VCaP (cell line): ENCODE data around the gene GRPR.
A peak's percentile ranks its signal among the peaks of the same experiment; 100 is the strongest.

ENCODE experiments used
- H3K27ac ChIP-seq: fragments of 450-650 bp; 2 replicates; pipeline ENCODE4 v1.5.1; 2017
- TF ChIP-seq, protein P1 (sequence below): fragments of 450-650 bp; conservative IDR thresholded peaks from 2 replicates; pipeline ENCODE4 v1.5.1; 2017; ENCODE audit warnings: mild to moderate bottlenecking, moderate library complexity

Gene GRPR

DNA sequence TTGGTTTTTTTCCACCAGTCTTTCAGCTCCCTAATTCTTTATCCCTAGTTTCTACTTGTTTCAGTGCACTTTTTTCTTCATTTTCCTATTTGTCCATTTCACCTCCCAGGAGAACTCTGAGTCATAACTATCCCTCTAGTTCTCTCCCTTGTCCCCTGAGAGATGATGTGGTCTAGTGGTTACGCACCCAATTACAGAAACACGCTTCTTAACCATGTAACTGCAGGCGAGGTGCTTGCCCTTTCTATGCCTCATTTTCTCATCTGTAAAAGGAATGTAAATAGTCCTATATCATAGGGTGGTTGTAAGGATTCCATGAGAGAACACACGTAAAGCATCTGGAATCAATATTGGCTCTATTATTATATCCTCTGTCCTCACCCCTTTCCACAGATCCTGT, 8.8 kb upstream of the GRPR start:
- peak overlapping the region; percentile 71 for H3K27ac ChIP-seq
- TF ChIP-seq, protein P1, sequence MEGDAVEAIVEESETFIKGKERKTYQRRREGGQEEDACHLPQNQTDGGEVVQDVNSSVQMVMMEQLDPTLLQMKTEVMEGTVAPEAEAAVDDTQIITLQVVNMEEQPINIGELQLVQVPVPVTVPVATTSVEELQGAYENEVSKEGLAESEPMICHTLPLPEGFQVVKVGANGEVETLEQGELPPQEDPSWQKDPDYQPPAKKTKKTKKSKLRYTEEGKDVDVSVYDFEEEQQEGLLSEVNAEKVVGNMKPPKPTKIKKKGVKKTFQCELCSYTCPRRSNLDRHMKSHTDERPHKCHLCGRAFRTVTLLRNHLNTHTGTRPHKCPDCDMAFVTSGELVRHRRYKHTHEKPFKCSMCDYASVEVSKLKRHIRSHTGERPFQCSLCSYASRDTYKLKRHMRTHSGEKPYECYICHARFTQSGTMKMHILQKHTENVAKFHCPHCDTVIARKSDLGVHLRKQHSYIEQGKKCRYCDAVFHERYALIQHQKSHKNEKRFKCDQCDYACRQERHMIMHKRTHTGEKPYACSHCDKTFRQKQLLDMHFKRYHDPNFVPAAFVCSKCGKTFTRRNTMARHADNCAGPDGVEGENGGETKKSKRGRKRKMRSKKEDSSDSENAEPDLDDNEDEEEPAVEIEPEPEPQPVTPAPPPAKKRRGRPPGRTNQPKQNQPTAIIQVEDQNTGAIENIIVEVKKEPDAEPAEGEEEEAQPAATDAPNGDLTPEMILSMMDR: no peak

DNA sequence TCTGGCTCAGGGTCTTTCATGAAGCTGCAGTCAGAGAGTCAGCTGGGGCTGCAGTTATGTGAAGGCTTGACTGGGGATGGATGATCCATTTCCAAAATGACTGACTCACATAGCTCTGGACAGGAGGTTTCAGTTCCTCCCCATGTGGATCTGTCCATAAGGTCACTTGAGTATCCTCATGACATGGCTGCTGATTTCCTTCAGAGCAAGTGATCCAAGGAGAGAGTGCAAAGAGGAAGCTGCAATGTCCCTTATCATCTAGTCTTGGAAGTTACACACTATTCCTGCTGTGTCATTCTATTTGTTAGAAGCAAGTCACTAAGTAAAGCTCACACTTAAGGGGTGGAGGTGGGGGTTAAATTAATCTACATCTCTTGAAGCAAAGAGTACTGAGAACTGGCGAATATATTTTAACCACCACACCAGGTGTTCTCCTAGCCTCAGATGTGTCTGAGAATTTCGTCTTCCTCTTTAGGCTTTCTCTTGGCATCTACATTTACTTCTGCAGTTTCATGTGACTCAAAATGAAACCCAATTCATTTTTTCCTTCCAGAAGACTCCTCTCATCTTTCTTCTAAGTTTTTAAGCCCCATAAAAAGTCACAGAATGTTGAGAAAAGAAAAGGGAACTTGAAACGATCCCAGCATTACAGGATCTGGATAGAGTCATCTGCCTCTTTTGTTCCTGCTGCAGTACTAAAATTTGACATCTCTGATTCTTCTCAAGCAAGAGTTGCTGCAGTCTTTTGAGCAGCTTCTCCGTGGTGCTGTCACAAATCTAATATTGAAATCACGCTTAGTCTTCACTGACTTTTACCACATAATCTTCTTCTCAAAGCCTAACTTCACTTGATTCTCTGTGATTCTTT, 3.8 kb upstream of the GRPR start:
- TF ChIP-seq, protein P1: no peak
- H3K27ac ChIP-seq: no peak overlapping the region

DNA sequence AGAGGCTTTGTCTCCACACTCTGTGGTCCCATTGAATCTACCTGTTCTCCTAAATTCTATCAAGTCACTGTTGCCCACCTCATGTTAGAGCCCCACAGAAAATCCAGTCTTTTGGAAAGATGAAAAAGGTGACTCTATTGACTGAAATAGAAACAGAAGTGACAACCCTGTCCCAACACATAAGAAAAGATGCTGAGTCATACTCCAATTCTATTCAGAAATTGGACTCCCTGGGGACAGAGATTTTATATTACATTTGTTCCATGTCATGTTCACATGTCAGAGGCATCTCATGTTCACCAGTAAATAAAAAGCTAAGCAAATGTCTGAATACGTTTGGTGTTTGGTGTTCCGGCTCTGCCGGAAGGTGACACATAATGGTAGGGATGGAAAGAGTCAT, 2.9 kb upstream of the GRPR start:
- H3K27ac ChIP-seq: no peak overlapping the region
- TF ChIP-seq, protein P1: no peak

DNA sequence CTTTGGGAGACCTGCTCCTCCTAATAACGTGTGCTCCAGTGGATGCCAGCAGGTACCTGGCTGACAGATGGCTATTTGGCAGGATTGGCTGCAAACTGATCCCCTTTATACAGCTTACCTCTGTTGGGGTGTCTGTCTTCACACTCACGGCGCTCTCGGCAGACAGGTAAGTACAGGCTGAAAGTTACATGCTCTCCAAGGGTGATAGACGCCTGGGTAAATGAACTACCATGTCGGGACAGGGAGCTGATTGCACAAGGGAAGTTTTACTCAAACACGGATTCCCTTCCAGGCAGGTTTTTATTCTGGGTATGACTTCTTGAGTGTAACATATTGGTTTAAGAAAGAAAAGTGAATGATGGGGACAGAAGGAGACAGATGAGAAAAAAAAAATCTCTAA, 836 bp downstream of the GRPR start:
- H3K27ac ChIP-seq: peak overlapping the region; percentile 91
- TF ChIP-seq, protein P1: no peak

DNA sequence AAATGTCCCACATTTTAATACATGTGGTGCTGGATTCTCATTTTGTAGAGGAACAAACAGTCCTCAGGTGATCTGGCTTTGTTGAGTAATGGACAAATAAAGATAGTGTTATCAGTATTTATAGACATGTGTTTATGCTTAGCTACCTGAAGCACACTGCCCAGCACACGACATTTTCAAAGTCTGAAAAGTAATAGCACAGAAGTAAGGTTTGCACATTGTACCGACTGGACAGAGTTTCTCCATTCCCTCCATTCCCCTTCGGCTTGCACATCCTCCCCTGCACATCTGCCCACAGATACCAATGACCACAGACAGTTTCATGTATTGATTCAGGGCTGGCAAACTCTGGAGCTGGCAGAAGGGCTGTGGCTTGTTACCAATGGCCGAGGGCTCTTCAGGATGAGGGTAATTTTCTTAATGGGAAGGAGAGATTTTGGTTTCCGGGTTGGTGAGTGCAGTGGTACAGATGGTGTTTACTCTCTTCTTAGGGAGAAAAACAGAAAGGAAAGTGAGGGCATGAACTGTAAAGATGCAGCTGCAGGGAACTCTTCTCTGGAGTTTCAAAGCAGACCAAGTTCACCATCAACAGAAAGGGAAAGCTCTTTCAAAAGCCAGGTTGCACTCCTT, 2.3 kb downstream of the GRPR start:
- TF ChIP-seq, protein P1: no peak
- H3K27ac ChIP-seq: peak overlapping the region; percentile 91

DNA sequence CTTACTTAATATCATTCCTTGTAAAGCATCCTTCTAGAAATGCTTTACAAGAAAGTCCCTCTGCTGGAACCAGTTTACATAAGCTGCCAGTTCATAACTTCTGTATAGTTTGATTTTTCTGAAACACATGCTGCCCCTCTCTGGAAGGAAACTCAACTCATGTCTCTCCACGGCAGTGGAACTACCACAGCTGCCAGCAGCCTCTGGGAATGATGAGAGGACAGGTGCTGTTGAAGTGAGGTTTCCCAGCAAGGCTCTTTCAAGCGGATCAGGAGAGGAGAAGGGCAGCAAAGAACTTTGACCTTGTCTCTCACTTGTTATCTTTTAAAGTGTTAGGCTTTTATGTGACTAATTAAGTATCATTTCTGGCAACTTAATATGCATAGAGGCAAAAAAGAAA, 7.3 kb downstream of the GRPR start:
- TF ChIP-seq, protein P1: no peak
- H3K27ac ChIP-seq: no peak overlapping the region

DNA sequence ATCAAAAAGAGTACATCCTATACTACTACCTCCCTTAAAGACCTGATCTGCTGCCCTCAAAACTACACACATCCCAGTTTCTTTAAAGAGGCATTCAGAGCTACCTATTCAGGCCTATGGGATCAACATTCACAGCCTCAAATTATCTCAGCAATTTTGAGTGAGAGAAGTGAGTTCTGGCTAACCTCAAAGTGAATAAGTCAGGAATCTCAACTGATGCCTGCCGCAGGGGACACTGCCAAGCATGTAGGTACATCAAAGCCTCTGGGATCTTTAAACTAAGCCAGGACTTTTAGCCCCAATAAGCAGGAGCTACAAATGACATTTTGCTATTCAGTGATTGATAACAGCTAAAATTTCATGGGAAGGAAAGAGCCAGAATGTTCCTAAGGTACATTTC, 11.6 kb downstream of the GRPR start:
- TF ChIP-seq, protein P1: no peak

More for the DNA sequence above, 11.6 kb downstream of the GRPR start:
- H3K27ac ChIP-seq: no peak overlapping the region
